IMR-90 (cell line): Measurements from ENCODE around the gene ZNF227. TPM values are rescaled to one million over a fixed set of nuclear protein-coding genes. Genes with fewer than 3 reads are reported as not detected.
"Not testable (repeated sequence)": the region's sequence is repeated elsewhere in the genome, so short reads cannot be mapped to it uniquely, and the experiment has no call there.

Experiments used
- ATAC-seq: fragments of 200-7000 bp; cut with Tn5 transposase; 2 replicates; pipeline ENCODE4 v1.9.1; 2020; ENCODE audit warnings: low read depth, mild to moderate bottlenecking, moderate library complexity
- BruUV-seq: library from RNA; stranded (reverse); fragments of 400-500 nt; replicated peaks from 2 replicates; lab custom pipeline; 2021; lab: Mats Ljungman, UMichigan
- CTCF ChIA-PET: fragments of 300-600 bp; formaldehyde crosslinking; extraction: SDS; loops from one replicate; lab custom pipeline; 2021; ENCODE audit warnings: antibody characterized with exemption; lab: Yijun Ruan, JAX
- POLR2A ChIA-PET: fragments of 300-600 bp; sonication (Branson Sonifier 250); formaldehyde crosslinking; loops from one replicate; lab custom pipeline; 2022; ENCODE audit warnings: antibody characterized with exemption; ENCODE audit not compliant: unreplicated experiment; lab: Charles Lee
- DNase-seq: peaks from one replicate; pipeline ENCODE4 v3.0.0; 2013
- H2AFZ ChIP-seq: replicated peaks from 2 replicates; pipeline ENCODE3; 2013; ENCODE audit warnings: low read length, mild to moderate bottlenecking; ENCODE audit not compliant: poor library complexity
- H2AK5ac ChIP-seq: 2 replicates; pipeline ENCODE4 v1.6.1; 2013; ENCODE audit warnings: low read depth, low read length, inconsistent platforms
- H2AK9ac ChIP-seq: replicated peaks from 2 replicates; pipeline ENCODE3; 2013; ENCODE audit warnings: mild to moderate bottlenecking, low read depth, low read length, moderate library complexity; ENCODE audit not compliant: poor library complexity
- H2BK120ac ChIP-seq: 2 replicates; pipeline ENCODE4 v1.6.1; 2013; ENCODE audit warnings: low read depth, low read length, inconsistent platforms
- H2BK15ac ChIP-seq: 3 replicates; pipeline ENCODE4 v1.6.1; 2013; ENCODE audit warnings: low read depth, low read length, inconsistent platforms
- H2BK20ac ChIP-seq: 2 replicates; pipeline ENCODE4 v1.6.1; 2013; ENCODE audit warnings: low read depth, mild to moderate bottlenecking, inconsistent platforms, low read length, moderate library complexity
- H2BK5ac ChIP-seq: 2 replicates; pipeline ENCODE4 v1.6.1; 2013; ENCODE audit warnings: mild to moderate bottlenecking, low read depth, low read length, inconsistent platforms; ENCODE audit not compliant: poor library complexity, severe bottlenecking
- H3K14ac ChIP-seq: replicated peaks from 2 replicates; pipeline ENCODE4 v1.6.1; 2013; ENCODE audit warnings: low read depth, low read length, inconsistent platforms
- H3K18ac ChIP-seq: 2 replicates; pipeline ENCODE4 v1.6.1; 2013; ENCODE audit warnings: low read depth, low read length, control low read depth
- H3K23ac ChIP-seq: 2 replicates; pipeline ENCODE4 v1.6.1; 2013; ENCODE audit warnings: low read depth, low read length, inconsistent platforms
- H3K27ac ChIP-seq: 2 replicates; pipeline ENCODE4 v1.5.1; 2013; ENCODE audit warnings: mild to moderate bottlenecking, control low read depth, low read length; ENCODE audit not compliant: insufficient read depth
- H3K27me3 ChIP-seq: 2 replicates; pipeline ENCODE4 v1.6.1; 2013; ENCODE audit warnings: low read length; ENCODE audit not compliant: control insufficient read depth, insufficient read depth
- H3K36me3 ChIP-seq: 2 replicates; pipeline ENCODE4 v1.6.1; 2013; ENCODE audit warnings: low read length, mixed read lengths; ENCODE audit not compliant: control insufficient read depth, insufficient read depth
- H3K4ac ChIP-seq: 2 replicates; pipeline ENCODE4 v1.6.1; 2013; ENCODE audit warnings: low read depth, low read length, inconsistent platforms
- H3K4me1 ChIP-seq: 2 replicates; pipeline ENCODE4 v1.6.1; 2013; ENCODE audit warnings: low read length, mixed read lengths; ENCODE audit not compliant: control insufficient read depth, insufficient read depth
- H3K4me2 ChIP-seq: 2 replicates; pipeline ENCODE4 v1.6.1; 2013; ENCODE audit warnings: low read depth, mild to moderate bottlenecking, control low read depth, low read length, moderate library complexity
- H3K4me3 ChIP-seq: 2 replicates; pipeline ENCODE4 v1.5.1; 2013; ENCODE audit warnings: low read depth, mild to moderate bottlenecking, control low read depth, low read length, moderate library complexity; ENCODE audit not compliant: insufficient read depth
- H3K56ac ChIP-seq: 2 replicates; pipeline ENCODE4 v1.6.1; 2013; ENCODE audit warnings: low read length, inconsistent platforms; ENCODE audit not compliant: insufficient read depth; ENCODE audit errors: extremely low read depth
- H3K79me1 ChIP-seq, 2 experiments: 2 replicates each; pipeline ENCODE4 v1.6.1; 2013; ENCODE audit warnings: low read length in 2 of 2, inconsistent platforms in 1 of 2, low read depth in 1 of 2
- H3K9ac ChIP-seq: 2 replicates; pipeline ENCODE4 v1.6.1; 2013; ENCODE audit warnings: low read depth, low read length, control low read depth
- H3K9me1 ChIP-seq: 2 replicates; pipeline ENCODE4 v1.6.1; 2013; ENCODE audit warnings: low read length, inconsistent platforms; ENCODE audit not compliant: insufficient read depth
- H3K9me3 ChIP-seq: 2 replicates; pipeline ENCODE4 v1.6.1; 2013; ENCODE audit warnings: low read length; ENCODE audit not compliant: control insufficient read depth, insufficient read depth
- H4K20me1 ChIP-seq: 2 replicates; pipeline ENCODE4 v1.6.1; 2013; ENCODE audit warnings: low read length, inconsistent platforms; ENCODE audit not compliant: insufficient read depth
- H4K5ac ChIP-seq: 2 replicates; pipeline ENCODE4 v1.6.1; 2013; ENCODE audit warnings: mild to moderate bottlenecking, low read depth, low read length, control low read depth
- H4K8ac ChIP-seq, 2 experiments: 2 replicates each; pipeline ENCODE4 v1.6.1; 2013; ENCODE audit warnings: low read depth in 2 of 2, low read length in 2 of 2, control low read depth in 1 of 2, inconsistent platforms in 1 of 2
- H4K91ac ChIP-seq: 2 replicates; pipeline ENCODE4 v1.6.1; 2013; ENCODE audit warnings: low read depth, low read length, inconsistent platforms; ENCODE audit not compliant: insufficient read depth
- WGBS, 2 experiments: methylation state at CpG; one replicate each; pipeline versions ENCODE4 v1.1.5 to v1.1.7; 2013; ENCODE audit warnings: missing lambda C conversion rate in 2 of 2; ENCODE audit not compliant: insufficient read length in 1 of 2; ENCODE audit errors: extremely low coverage in 2 of 2; 5-methylcytosine and 5-hydroxymethylcytosine counted together
- dilution Hi-C: fragments of 300-500 bp; cut with HindIII; formaldehyde crosslinking; loops from one replicate; pipeline ENCODE4 v1.14.3; 2018; ENCODE audit warnings: low sequenced_read_pairs; ENCODE audit not compliant: unreplicated experiment
- in situ Hi-C: fragments of 300-500 bp; cut with MboI; formaldehyde crosslinking; loops from 3 replicates; pipeline ENCODE4 v1.14.3; 2019; ENCODE audit warnings: low sequenced_read_pairs, inconsistent platforms, mixed read lengths
- intact Hi-C: fragments of 100-400 bp; cut with micrococcal nuclease; formaldehyde crosslinking; loops from 2 replicates; pipeline ENCODE4 v1.10.0; 2022
- polyA plus RNA-seq, 3 experiments: library from polyadenylated mRNA; depleted of rRNA; stranded (reverse); fragments of >200 nt; gene quantifications; 2 replicates each; pipeline ENCODE4 v1.2.3, GENCODE V29; 2012; ENCODE audit warnings: low replicate concordance in 1 of 3
- total RNA-seq: library from RNA; depleted of rRNA; stranded (reverse); fragments of >200 nt; gene quantifications from 2 replicates; pipeline ENCODE4 v1.2.3, GENCODE V29; 2012

ZNF227 gene
- total and polyA plus RNA-seq, 2 of the 4 experiments (the other 2 are of a cell fraction) = 4.9 to 19.2 TPM

DNA sequence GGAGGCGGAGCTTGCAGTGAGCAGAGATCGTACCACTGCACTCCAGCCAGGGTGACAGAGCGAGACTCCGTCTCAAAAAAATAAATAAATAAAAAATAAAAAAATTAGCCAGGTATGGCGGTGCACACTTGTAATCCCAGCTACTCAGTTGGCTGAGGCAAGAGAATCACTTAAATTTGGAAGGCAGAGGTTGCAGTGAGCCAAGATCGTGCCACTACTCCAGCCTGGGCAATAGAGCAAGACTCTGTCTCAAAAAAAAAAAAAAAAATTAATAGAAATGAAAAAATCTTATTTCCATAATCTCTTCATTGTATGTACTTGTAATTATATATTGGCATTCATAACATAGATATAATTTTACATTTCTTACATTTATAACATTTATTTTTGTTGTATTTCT is 41.7 kb upstream of the ZNF227 start:
- POLR2A ChIA-PET, H2AK9ac ChIP-seq, H3K4me2 ChIP-seq, H2BK20ac ChIP-seq, H4K20me1 ChIP-seq, in situ Hi-C loops, CTCF ChIA-PET, H3K4me1 ChIP-seq, H3K27ac ChIP-seq, H2BK120ac ChIP-seq, H3K14ac ChIP-seq, H4K5ac ChIP-seq, dilution Hi-C loops, H3K18ac ChIP-seq, H3K23ac ChIP-seq, H3K56ac ChIP-seq, ATAC-seq, H3K27me3 ChIP-seq, H2BK15ac ChIP-seq, H2BK5ac ChIP-seq, H4K91ac ChIP-seq, BruUV-seq, H3K4ac ChIP-seq, H3K9me1 ChIP-seq, H2AK5ac ChIP-seq, DNase-seq, H2AFZ ChIP-seq, H3K4me3 ChIP-seq, H3K9ac ChIP-seq, H4K8ac ChIP-seq: not testable (repeated sequence)
- intact Hi-C loops = loop anchor here (10.0 kb wide), 1 partner anchor 274 kb away; the partner anchor contains the start of gene ZNF229
- H3K79me1 ChIP-seq = peaks cover 15 to 27% of the 10 kb centered on the region in 2 experiments
- WGBS, 2 experiments = no CpG with 5 or more reads among the region's 6 CpGs
- H3K36me3 ChIP-seq = peaks cover 65% of the 10 kb centered on the region
- peaks cover 33% of the 10 kb centered on the region for H3K9me3 ChIP-seq
